Effector CD8-positive, alpha-beta T cell (primary cell): ENCODE results near the gene NOL4L.

Experiments
- DNase-seq: peaks from one replicate; lab custom pipeline; 2025; lab: John Stamatoyannopoulos, UW

Gene NOL4L

GRCh38 chr20:32613192-32614053 is 28.3 kb upstream of the NOL4L start:
- DNase-seq = no peak

- DNase-seq = no peak
Observed at GRCh38 chr20:32612351-32613191, 27.4 kb upstream of the NOL4L start.

- no peak for DNase-seq
Observed at GRCh38 chr20:32611868-32612267, 26.7 kb upstream of the NOL4L start.

- no peak for DNase-seq
Observed at GRCh38 chr20:32611286-32611685, 26.2 kb upstream of the NOL4L start.

- no peak for DNase-seq
Observed at GRCh38 chr20:32610472-32611218, 25.5 kb upstream of the NOL4L start.

GRCh38 chr20:32609993-32610392 is 24.9 kb upstream of the NOL4L start:
- no peak for DNase-seq

- no peak for DNase-seq
Observed at GRCh38 chr20:32609111-32609773, 24.1 kb upstream of the NOL4L start.

GRCh38 chr20:32608664-32609015 is 23.5 kb upstream of the NOL4L start:
- no peak for DNase-seq

GRCh38 chr20:32607727-32608663 is 22.9 kb upstream of the NOL4L start:
- DNase-seq = no peak

- no peak for DNase-seq
Observed at GRCh38 chr20:32607324-32607723, 22.2 kb upstream of the NOL4L start.

- DNase-seq = no peak
Observed at GRCh38 chr20:32606790-32607189, 21.7 kb upstream of the NOL4L start.

GRCh38 chr20:32606107-32606506 is 21.0 kb upstream of the NOL4L start:
- no peak for DNase-seq

- DNase-seq = no peak
Observed at GRCh38 chr20:32605167-32605656, 20.1 kb upstream of the NOL4L start.

- no peak for DNase-seq
Observed at GRCh38 chr20:32603046-32603726, 18.1 kb upstream of the NOL4L start.

- no peak for DNase-seq
Observed at GRCh38 chr20:32602273-32602672, 17.1 kb upstream of the NOL4L start.

GRCh38 chr20:32600681-32601237 is 15.6 kb upstream of the NOL4L start:
- no peak for DNase-seq

GRCh38 chr20:32599783-32600340 is 14.7 kb upstream of the NOL4L start:
- no peak for DNase-seq

GRCh38 chr20:32598606-32599005 is 13.5 kb upstream of the NOL4L start:
- no peak for DNase-seq

- DNase-seq = no peak
Observed at GRCh38 chr20:32597714-32598113, 12.6 kb upstream of the NOL4L start.
